Astrocyte (in vitro differentiated cells and primary cell): ENCODE measurements around the gene ZNF775. TPM values are rescaled to one million over a fixed set of nuclear protein-coding genes. Genes with fewer than 3 reads are reported as not detected.

Source experiments
- DNase-seq: peaks from one replicate; pipeline ENCODE4 v3.0.0-alpha.2; 2010; ENCODE audit warnings: low read depth
- FAIRE-seq: peaks from 2 replicates; lab custom pipeline; 2011; peaks lifted over from hg19 to GRCh38; lab: Jason Lieb, UNC
- H2AFZ ChIP-seq: 2 replicates; pipeline ENCODE4 v1.6.0; 2012; ENCODE audit warnings: low read depth, low read length, inconsistent platforms
- H3K27ac ChIP-seq: 2 replicates; pipeline ENCODE4 v1.5.1; 2011; ENCODE audit warnings: low read depth, low read length, inconsistent platforms
- H3K27me3 ChIP-seq: 2 replicates; pipeline ENCODE4 v1.6.0; 2011; ENCODE audit warnings: low read length, inconsistent platforms; ENCODE audit not compliant: insufficient read depth
- H3K36me3 ChIP-seq: 2 replicates; pipeline ENCODE4 v1.5.1; 2011; ENCODE audit warnings: low read length, inconsistent platforms; ENCODE audit not compliant: insufficient read depth
- H3K4me1 ChIP-seq: 2 replicates; pipeline ENCODE4 v1.5.1; 2011; ENCODE audit warnings: low read length, inconsistent platforms; ENCODE audit not compliant: insufficient read depth
- H3K4me2 ChIP-seq: 2 replicates; pipeline ENCODE4 v1.6.0; 2012; ENCODE audit warnings: low read length, inconsistent platforms
- H3K4me3 ChIP-seq: 2 replicates; pipeline ENCODE4 v1.5.1; 2011; ENCODE audit warnings: low read depth, mild to moderate bottlenecking, low read length, inconsistent platforms; ENCODE audit not compliant: insufficient read depth
- H3K79me2 ChIP-seq: 2 replicates; pipeline ENCODE4 v1.6.0; 2012; ENCODE audit warnings: mild to moderate bottlenecking, low read length, inconsistent platforms; ENCODE audit not compliant: insufficient read depth
- H3K9ac ChIP-seq: 2 replicates; pipeline ENCODE4 v1.6.0; 2012; ENCODE audit warnings: mild to moderate bottlenecking, low read length, inconsistent platforms
- H3K9me3 ChIP-seq: 2 replicates; pipeline ENCODE4 v1.5.1; 2012; ENCODE audit warnings: low read depth, mild to moderate bottlenecking, low read length, inconsistent platforms; ENCODE audit not compliant: insufficient read depth
- H4K20me1 ChIP-seq: 2 replicates; pipeline ENCODE4 v1.6.0; 2012; ENCODE audit warnings: low read length, inconsistent platforms; ENCODE audit not compliant: insufficient read depth
- H3K27ac Mint-ChIP-seq: one replicate; pipeline ENCODE4 v1.8.0; 2021; ENCODE audit warnings: mild to moderate bottlenecking, mixed read lengths; ENCODE audit not compliant: unreplicated experiment
- H3K27me3 Mint-ChIP-seq: one replicate; pipeline ENCODE4 v1.8.0; 2021; ENCODE audit warnings: low read depth, mixed read lengths; ENCODE audit not compliant: unreplicated experiment
- H3K36me3 Mint-ChIP-seq: one replicate; pipeline ENCODE4 v1.8.0; 2021; ENCODE audit warnings: low read depth, mixed read lengths; ENCODE audit not compliant: unreplicated experiment
- H3K4me1 Mint-ChIP-seq: one replicate; pipeline ENCODE4 v1.8.0; 2021; ENCODE audit warnings: low read depth, mixed read lengths; ENCODE audit not compliant: unreplicated experiment
- H3K4me3 Mint-ChIP-seq: one replicate; pipeline ENCODE4 v1.8.0; 2021; ENCODE audit warnings: mild to moderate bottlenecking, moderate library complexity, mixed read lengths; ENCODE audit not compliant: unreplicated experiment
- H3K9me3 Mint-ChIP-seq: one replicate; pipeline ENCODE4 v1.8.0; 2021; ENCODE audit warnings: mild to moderate bottlenecking, mixed read lengths; ENCODE audit not compliant: unreplicated experiment
- EZH2 ChIP-seq: IDR thresholded peaks from 2 replicates; pipeline ENCODE4 v1.6.1; 2012; ENCODE audit warnings: mild to moderate bottlenecking, low read length, inconsistent platforms; ENCODE audit not compliant: insufficient read depth
- total RNA-seq: library from RNA; stranded (reverse); gene quantifications from 2 replicates; pipeline ENCODE4 v1.2.1, GENCODE V29; 2021
- TF ChIP-seq, protein P1 (sequence below): IDR thresholded peaks from 2 replicates; pipeline ENCODE4 v1.5.1; 2011; ENCODE audit warnings: low read depth, mild to moderate bottlenecking, inconsistent platforms, low read length, moderate library complexity; ENCODE audit not compliant: insufficient read depth

ZNF775 gene
- total RNA-seq, 1 donor from 2014 or later = 6.5 TPM

DNA sequence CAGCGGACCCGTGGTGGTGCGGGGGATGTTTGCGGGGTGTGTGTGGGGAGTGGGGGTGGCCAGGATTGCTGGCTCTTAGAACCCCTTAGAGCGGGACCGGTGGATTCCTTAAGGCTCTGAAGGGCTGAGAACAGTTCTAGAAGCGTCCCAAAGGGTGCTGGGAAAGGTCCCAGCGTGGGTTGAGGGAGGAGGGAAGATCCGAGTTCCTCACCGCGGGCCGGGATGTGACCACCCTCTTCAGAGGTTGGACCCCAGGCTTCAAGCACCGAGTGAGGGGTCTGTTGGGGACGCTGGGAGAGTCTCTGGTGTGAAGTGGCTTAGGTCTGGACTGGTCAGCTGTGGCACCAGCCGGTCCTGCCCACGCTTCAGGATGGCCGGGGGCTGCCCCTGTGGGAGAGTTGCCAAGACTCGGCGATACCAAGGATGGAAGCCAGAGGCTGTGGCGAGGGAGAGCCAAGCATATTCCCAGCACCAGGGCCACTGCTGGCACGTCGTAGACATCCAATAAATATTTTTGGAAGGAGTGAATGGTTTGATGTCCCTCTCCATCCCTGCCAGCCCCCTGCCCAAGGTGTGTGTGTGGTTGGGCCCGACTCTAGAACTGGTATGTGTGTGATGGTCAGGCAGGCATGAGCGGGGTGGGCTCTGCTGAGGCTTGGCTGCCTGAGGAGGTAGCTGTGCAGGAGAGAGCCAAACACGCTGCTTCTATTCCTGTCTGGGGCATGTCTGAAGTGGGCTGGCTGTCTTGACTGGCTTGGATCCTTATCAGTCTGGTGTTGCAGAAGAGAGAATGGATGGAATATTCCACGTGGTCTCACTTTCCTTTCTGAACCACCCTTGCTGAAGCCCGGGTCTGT is 19.2 kb downstream of the ZNF775 start:
- FAIRE-seq (no peak), DNase-seq (no peak)
- Histone ChIP-seq H3K9me3 (no peaks in the 10 kb centered on the region), H4K20me1 (peaks cover 25% of the 10 kb centered on the region), H3K79me2 (peaks cover 2% of the 10 kb centered on the region), H3K4me2 (no peak overlapping the region), H3K36me3 (no peaks in the 10 kb centered on the region), H3K9ac (no peak overlapping the region), H2AFZ (no peak overlapping the region), H3K27ac (no peak overlapping the region), H3K4me1 (peaks cover 9% of the 10 kb centered on the region), H3K27me3 (no peaks in the 10 kb centered on the region), H3K4me3 (no peak overlapping the region)
- TF ChIP-seq EZH2 = no peak
- TF ChIP-seq, protein P1, sequence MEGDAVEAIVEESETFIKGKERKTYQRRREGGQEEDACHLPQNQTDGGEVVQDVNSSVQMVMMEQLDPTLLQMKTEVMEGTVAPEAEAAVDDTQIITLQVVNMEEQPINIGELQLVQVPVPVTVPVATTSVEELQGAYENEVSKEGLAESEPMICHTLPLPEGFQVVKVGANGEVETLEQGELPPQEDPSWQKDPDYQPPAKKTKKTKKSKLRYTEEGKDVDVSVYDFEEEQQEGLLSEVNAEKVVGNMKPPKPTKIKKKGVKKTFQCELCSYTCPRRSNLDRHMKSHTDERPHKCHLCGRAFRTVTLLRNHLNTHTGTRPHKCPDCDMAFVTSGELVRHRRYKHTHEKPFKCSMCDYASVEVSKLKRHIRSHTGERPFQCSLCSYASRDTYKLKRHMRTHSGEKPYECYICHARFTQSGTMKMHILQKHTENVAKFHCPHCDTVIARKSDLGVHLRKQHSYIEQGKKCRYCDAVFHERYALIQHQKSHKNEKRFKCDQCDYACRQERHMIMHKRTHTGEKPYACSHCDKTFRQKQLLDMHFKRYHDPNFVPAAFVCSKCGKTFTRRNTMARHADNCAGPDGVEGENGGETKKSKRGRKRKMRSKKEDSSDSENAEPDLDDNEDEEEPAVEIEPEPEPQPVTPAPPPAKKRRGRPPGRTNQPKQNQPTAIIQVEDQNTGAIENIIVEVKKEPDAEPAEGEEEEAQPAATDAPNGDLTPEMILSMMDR = no peak
- no peak overlapping the region for H3K4me3 Mint-ChIP-seq
- peaks cover 8% of the 10 kb centered on the region for H3K36me3 Mint-ChIP-seq
- peaks cover 44% of the 10 kb centered on the region for H3K4me1 Mint-ChIP-seq
- H3K9me3 Mint-ChIP-seq = no peaks in the 10 kb centered on the region
- H3K27me3 Mint-ChIP-seq = no peaks in the 10 kb centered on the region
- peak overlapping the region; percentile 81 for H3K27ac Mint-ChIP-seq

GRCh38 chr7:150398965-150399320 is 19.8 kb downstream of the ZNF775 start:
- H3K27ac ChIP-seq = no peak overlapping the region
- H3K4me1 ChIP-seq = peaks cover 9% of the 10 kb centered on the region
- no peak overlapping the region for H3K4me2 ChIP-seq

GRCh38 chr7:150399421-150400007 is 20.4 kb downstream of the ZNF775 start:
- H3K9ac ChIP-seq = no peak overlapping the region
- no peak for FAIRE-seq
- H3K4me3 ChIP-seq = no peak overlapping the region
- no peaks in the 10 kb centered on the region for H3K27me3 ChIP-seq
- H3K27ac ChIP-seq = no peak overlapping the region
- peaks cover 55% of the 10 kb centered on the region for H3K4me1 Mint-ChIP-seq
- peaks cover 8% of the 10 kb centered on the region for H3K36me3 Mint-ChIP-seq
- peaks cover 22% of the 10 kb centered on the region for H4K20me1 ChIP-seq
- peak overlapping the region; percentile 72 for H3K27ac Mint-ChIP-seq
- H3K27me3 Mint-ChIP-seq = no peaks in the 10 kb centered on the region
- no peak for TF ChIP-seq EZH2
- TF ChIP-seq, protein P1 = no peak
- DNase-seq = no peak
- no peak overlapping the region for H2AFZ ChIP-seq
- H3K4me2 ChIP-seq = peak overlapping the region; percentile 18
- H3K79me2 ChIP-seq = no peaks in the 10 kb centered on the region
- no peaks in the 10 kb centered on the region for H3K9me3 ChIP-seq
- H3K36me3 ChIP-seq = no peaks in the 10 kb centered on the region
- H3K4me1 ChIP-seq = peaks cover 13% of the 10 kb centered on the region
- no peak overlapping the region for H3K4me3 Mint-ChIP-seq
- no peaks in the 10 kb centered on the region for H3K9me3 Mint-ChIP-seq

More at GRCh38 chr7:150398965-150399320, 19.8 kb downstream of the ZNF775 start:
- Histone ChIP-seq H3K4me3 (no peak overlapping the region), H3K9ac (no peak overlapping the region), H2AFZ (no peak overlapping the region), H3K36me3 (no peaks in the 10 kb centered on the region), H3K9me3 (no peaks in the 10 kb centered on the region), H4K20me1 (peaks cover 25% of the 10 kb centered on the region), H3K27me3 (no peaks in the 10 kb centered on the region), H3K79me2 (peaks cover 2% of the 10 kb centered on the region)
- H3K4me1 Mint-ChIP-seq = peaks cover 49% of the 10 kb centered on the region
- no peaks in the 10 kb centered on the region for H3K9me3 Mint-ChIP-seq
- TF ChIP-seq EZH2 = no peak
- H3K36me3 Mint-ChIP-seq = peaks cover 8% of the 10 kb centered on the region
- H3K27ac Mint-ChIP-seq = peak overlapping the region; percentile 81
- no peak overlapping the region for H3K4me3 Mint-ChIP-seq
- no peaks in the 10 kb centered on the region for H3K27me3 Mint-ChIP-seq
- no peak for FAIRE-seq
- DNase-seq = no peak
